WTC11 (cell line): ENCODE measurements around the gene RASGEF1C. TPM values are rescaled to one million over a fixed set of nuclear protein-coding genes. Genes with fewer than 3 reads are reported as not detected.

Source experiments
- ATAC-seq: fragments of 200-7000 bp; cut with Tn5 transposase; 2 replicates; pipeline ENCODE4 v1.10.0; 2021; ENCODE audit warnings: mild to moderate bottlenecking, moderate library complexity
- CTCF ChIA-PET: fragments of 300-600 bp; sonication (Branson Sonifier 250); formaldehyde crosslinking; loops from one replicate; lab custom pipeline; 2021; ENCODE audit warnings: antibody characterized with exemption; lab: Charles Lee
- POLR2A ChIA-PET: fragments of 350-600 bp; sonication (Branson Sonifier 250); formaldehyde crosslinking; loops from one replicate; lab custom pipeline; 2021; ENCODE audit warnings: antibody characterized with exemption; lab: Charles Lee
- DNase-seq: peaks from one replicate; pipeline ENCODE4 v3.0.0; 2021; ENCODE audit warnings: low spot score
- H3K27ac Mint-ChIP-seq: 2 replicates; pipeline ENCODE4 v1.8.0; 2021; ENCODE audit warnings: mixed read lengths
- H3K27me3 Mint-ChIP-seq: 2 replicates; pipeline ENCODE4 v1.8.0; 2021; ENCODE audit warnings: low read depth, mild to moderate bottlenecking, moderate library complexity, mixed read lengths
- H3K36me3 Mint-ChIP-seq: 2 replicates; pipeline ENCODE4 v1.8.0; 2021; ENCODE audit warnings: mixed read lengths
- H3K4me1 Mint-ChIP-seq: 2 replicates; pipeline ENCODE4 v1.8.0; 2022; ENCODE audit warnings: mixed read lengths
- H3K4me3 Mint-ChIP-seq: 2 replicates; pipeline ENCODE4 v1.8.0; 2021; ENCODE audit warnings: mild to moderate bottlenecking, moderate library complexity, mixed read lengths
- H3K9me3 Mint-ChIP-seq: 2 replicates; pipeline ENCODE4 v1.8.0; 2021; ENCODE audit warnings: mixed read lengths
- AFF4 ChIP-seq: sonication (generic); formaldehyde crosslinking; IDR thresholded peaks from 2 replicates; pipeline ENCODE4 v1.8.1; 2023; ENCODE audit warnings: mild to moderate bottlenecking, missing genetic modification reagents, borderline replicate concordance
- ATF6 ChIP-seq: sonication (generic); formaldehyde crosslinking; IDR thresholded peaks from 2 replicates; pipeline ENCODE4 v1.8.1; 2023; ENCODE audit warnings: mild to moderate bottlenecking, missing genetic modification reagents
- CBFB ChIP-seq: sonication (generic); formaldehyde crosslinking; IDR thresholded peaks from 2 replicates; pipeline ENCODE4 v1.8.1; 2022; ENCODE audit warnings: mild to moderate bottlenecking, low read depth, missing genetic modification reagents
- EMX1 ChIP-seq: fragments of 250-450 bp; sonication (Bioruptor Pico); IDR thresholded peaks from 2 replicates; pipeline ENCODE4 v1.8.0; 2021; ENCODE audit warnings: mild to moderate bottlenecking
- FOXP4 ChIP-seq: sonication (generic); formaldehyde crosslinking; IDR thresholded peaks from 2 replicates; pipeline ENCODE4 v1.8.0; 2022; ENCODE audit warnings: mild to moderate bottlenecking, missing genetic modification reagents
- GTF2I ChIP-seq: fragments of 250-450 bp; sonication (Bioruptor Pico); conservative IDR thresholded peaks from 2 replicates; pipeline ENCODE4 v1.4.0; 2021; ENCODE audit warnings: mild to moderate bottlenecking
- JAZF1 ChIP-seq: fragments of 250-450 bp; sonication (Bioruptor Pico); IDR thresholded peaks from 2 replicates; pipeline ENCODE4 v1.9.0; 2021; ENCODE audit warnings: moderate library complexity, mild to moderate bottlenecking, inconsistent platforms
- PRDM15 ChIP-seq: sonication (generic); formaldehyde crosslinking; IDR thresholded peaks from 2 replicates; pipeline ENCODE4 v1.8.0; 2022; ENCODE audit warnings: missing genetic modification reagents
- PREB ChIP-seq: sonication (generic); formaldehyde crosslinking; IDR thresholded peaks from 2 replicates; pipeline ENCODE4 v1.8.1; 2022; ENCODE audit warnings: mild to moderate bottlenecking, missing genetic modification reagents, moderate library complexity, borderline replicate concordance
- SP1 ChIP-seq: sonication (generic); formaldehyde crosslinking; conservative IDR thresholded peaks from 2 replicates; pipeline ENCODE4 v1.8.1; 2022; ENCODE audit warnings: missing genetic modification reagents
- STAT6 ChIP-seq: sonication (generic); formaldehyde crosslinking; conservative IDR thresholded peaks from 2 replicates; pipeline ENCODE4 v1.8.1; 2023; ENCODE audit warnings: mild to moderate bottlenecking, low read depth, missing genetic modification reagents, moderate library complexity
- TP53 ChIP-seq: sonication (generic); formaldehyde crosslinking; IDR thresholded peaks from 2 replicates; pipeline ENCODE4 v1.8.1; 2023; ENCODE audit warnings: mild to moderate bottlenecking, missing genetic modification reagents
- USF1 ChIP-seq: sonication (generic); formaldehyde crosslinking; IDR thresholded peaks from 2 replicates; pipeline ENCODE4 v1.8.0; 2022; ENCODE audit warnings: mild to moderate bottlenecking, missing genetic modification reagents
- ZNF219 ChIP-seq: sonication (generic); formaldehyde crosslinking; IDR thresholded peaks from 2 replicates; pipeline ENCODE4 v1.8.0; 2023; ENCODE audit warnings: missing genetic modification reagents, mild to moderate bottlenecking, borderline replicate concordance
- ZNF532 ChIP-seq: fragments of 250-450 bp; sonication (Bioruptor Pico); IDR thresholded peaks from 2 replicates; pipeline ENCODE4 v1.9.0; 2021; ENCODE audit warnings: mild to moderate bottlenecking, borderline replicate concordance
- total RNA-seq: library from RNA; stranded (reverse); gene quantifications from 3 replicates; pipeline ENCODE4 v1.2.3, GENCODE V29; 2021

Gene RASGEF1C
- total RNA-seq, 1 experiment from 2014 or later, result 0.96 TPM

GRCh38 chr5:180074462-180074861 lies 134.5 kb downstream of the RASGEF1C start (continued):
- TF ChIP-seq ATF6 (CRISPR knock-in tag), result no peak
- TF ChIP-seq ZNF532 (CRISPR knock-in tag), result no peak
- no peak for TF ChIP-seq GTF2I
- TF ChIP-seq SP1 (CRISPR knock-in tag), result no peak
- no peak for TF ChIP-seq FOXP4 (CRISPR knock-in tag)
- no peak for TF ChIP-seq EMX1 (CRISPR knock-in tag)
- TF ChIP-seq ZNF219 (CRISPR knock-in tag), result no peak
- TF ChIP-seq TP53 (CRISPR knock-in tag), result no peak

GRCh38 chr5:180072556-180072955 lies 136.5 kb downstream of the RASGEF1C start:
- peaks cover 13% of the 10 kb centered on the region for H3K36me3 Mint-ChIP-seq
- peaks cover 13% of the 10 kb centered on the region for H3K9me3 Mint-ChIP-seq
- peaks cover 40% of the 10 kb centered on the region for H3K27me3 Mint-ChIP-seq
- DNase-seq (no peak), ATAC-seq (no peak)
- CTCF ChIA-PET, result no interaction called here
- H3K4me3 Mint-ChIP-seq, result peak overlapping the region; percentile 32; the same call in 1 of the 2 replicates
- POLR2A ChIA-PET, result no interaction called here
- peaks cover 35% of the 10 kb centered on the region for H3K4me1 Mint-ChIP-seq
- H3K27ac Mint-ChIP-seq, result no peak overlapping the region
- TF ChIP-seq USF1 (CRISPR knock-in tag), result no peak
- no peak for TF ChIP-seq STAT6
- TF ChIP-seq PREB (CRISPR knock-in tag), result no peak
- TF ChIP-seq ZNF219 (CRISPR knock-in tag), result no peak
- no peak for TF ChIP-seq AFF4 (CRISPR knock-in tag)
- no peak for TF ChIP-seq CBFB (CRISPR knock-in tag)
- no peak for TF ChIP-seq PRDM15 (CRISPR knock-in tag)
- TF ChIP-seq JAZF1, result no peak
